NCI-H345 (cell line): ENCODE data around the gene MAP2K2.

ENCODE experiments used
- DNase-seq: peaks from one replicate; lab custom pipeline; 2025; lab: John Stamatoyannopoulos, UW

MAP2K2 gene

DNA sequence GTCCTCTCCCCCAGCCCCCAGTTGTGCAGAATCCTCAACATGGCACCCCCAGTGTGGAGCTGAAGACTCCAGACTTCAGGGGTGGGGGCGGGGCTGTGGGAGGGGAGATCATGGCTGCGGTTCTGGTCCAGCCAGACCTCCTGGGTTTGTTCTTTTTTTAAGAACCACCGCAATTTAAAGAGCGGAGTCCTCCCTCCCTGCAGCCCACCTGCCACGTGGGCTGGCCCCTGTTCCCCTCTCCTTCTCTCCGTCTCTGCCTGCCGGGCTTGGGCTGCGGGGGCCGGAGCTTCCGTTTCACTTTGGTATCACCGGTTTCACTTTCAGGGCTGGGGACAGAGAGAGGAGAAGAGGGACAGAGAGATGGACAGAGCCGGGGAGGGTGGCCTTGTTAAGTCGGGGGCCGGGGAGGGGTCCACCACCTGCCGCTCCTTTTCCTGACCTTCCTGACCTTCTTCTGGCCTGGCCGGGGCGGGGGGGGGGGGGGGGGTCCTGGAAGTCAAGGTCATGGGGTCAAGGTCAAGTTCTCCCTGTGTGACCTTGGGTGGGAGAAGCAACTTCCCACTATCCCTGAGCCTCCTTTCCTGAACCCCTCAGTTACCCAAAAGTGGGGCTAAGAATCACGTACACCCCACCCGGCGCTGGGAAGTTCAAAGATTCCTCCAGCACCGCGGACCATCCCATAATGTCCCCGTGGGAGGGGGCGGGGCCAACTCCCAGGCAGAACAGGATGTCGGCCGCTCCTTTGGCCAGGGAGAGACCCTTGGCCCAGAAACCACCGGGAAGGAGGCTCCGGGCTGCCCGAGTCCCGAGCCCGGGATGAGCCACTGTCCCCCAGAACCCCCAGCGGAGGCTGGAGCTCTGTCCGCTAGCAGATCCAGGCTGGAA, 45.9 kb downstream of the MAP2K2 start:
- no peak for DNase-seq

DNA sequence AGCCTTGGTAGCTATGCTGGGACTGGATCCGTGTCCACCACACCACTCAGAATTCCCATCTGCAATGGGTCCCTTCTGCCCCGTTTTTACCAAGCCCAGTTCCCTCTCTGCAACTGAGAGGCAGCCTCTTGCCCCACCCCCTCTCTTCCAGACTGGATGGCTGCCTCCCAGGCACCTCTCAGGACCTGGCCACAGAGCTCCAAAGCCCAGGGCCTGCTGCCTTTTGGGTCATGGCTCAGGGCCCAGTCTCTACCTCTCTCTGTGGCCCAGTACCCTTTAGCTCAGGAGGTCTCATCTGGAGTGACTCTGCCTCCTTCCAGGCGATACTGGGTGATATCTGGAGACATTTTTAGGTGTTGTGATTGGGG, 46.9 kb downstream of the MAP2K2 start:
- DNase-seq, result no peak

DNA sequence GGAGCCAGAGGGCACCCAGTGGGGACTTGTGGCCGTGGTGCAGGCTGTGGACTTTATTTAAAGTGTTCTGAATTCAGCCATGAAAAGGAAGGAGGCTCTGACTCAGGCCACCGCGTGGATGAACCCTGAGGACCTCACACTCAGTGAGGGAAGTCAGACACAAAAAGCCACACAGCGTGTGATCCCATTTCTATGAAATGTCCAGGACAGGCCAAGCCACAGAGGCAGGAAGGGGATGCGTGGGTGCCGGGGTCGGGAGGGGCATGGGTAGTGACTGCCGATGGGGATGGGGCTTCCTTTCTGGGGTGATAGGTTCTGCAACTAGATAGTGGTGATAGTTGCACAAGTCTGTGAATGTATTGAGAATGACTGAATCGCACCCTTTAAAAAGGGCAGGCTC, 48.5 kb downstream of the MAP2K2 start:
- no peak for DNase-seq

DNA sequence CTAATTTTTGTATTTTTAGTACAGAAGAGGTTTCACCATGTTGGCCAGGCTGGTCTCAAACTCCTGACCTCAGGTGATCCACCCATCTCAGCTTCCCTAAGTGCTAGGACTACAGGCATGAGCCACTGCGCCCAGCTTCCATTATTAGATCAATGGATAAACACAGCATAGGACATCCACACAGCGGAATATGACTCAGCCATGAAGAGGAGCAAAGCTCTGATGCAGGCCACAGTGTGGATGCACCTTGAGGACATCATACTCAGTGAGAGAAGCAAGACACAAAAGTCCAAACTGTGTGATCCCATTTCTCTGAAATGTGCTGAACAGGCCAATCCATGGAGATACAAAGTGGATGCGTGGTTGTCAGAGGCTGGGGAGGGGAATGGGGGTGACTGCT, 52.3 kb downstream of the MAP2K2 start:
- DNase-seq, result no peak

DNA sequence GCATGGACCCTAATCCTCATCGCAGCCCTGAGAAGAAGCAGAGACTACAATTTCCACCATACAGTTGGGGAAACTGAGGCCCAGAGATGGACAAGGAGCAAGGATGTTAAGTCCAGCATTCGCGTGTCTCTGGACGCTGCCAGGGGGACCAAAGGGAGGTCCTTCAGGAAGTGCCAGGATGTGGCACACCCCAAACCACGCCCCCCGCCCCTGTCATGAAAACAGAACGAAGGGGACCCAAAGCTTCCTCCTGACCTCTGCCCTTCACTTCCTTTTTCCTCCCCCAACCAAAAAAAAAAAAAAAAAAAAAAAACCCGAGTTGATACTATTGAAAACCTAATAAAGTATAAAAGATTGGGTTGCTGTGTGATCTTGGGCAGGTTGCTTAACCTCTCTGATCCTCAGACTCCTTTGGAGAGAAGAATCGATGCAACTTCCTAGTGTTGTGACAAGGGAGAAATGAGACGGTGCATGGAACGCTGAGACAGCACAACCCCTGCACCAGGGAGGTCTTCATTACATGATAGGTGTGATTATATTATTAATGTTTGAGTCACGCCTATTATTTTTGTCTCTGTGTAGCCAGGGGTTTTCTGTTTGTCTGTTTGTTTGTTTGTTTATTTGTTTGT, 54.5 kb downstream of the MAP2K2 start:
- DNase-seq, result no peak

DNA sequence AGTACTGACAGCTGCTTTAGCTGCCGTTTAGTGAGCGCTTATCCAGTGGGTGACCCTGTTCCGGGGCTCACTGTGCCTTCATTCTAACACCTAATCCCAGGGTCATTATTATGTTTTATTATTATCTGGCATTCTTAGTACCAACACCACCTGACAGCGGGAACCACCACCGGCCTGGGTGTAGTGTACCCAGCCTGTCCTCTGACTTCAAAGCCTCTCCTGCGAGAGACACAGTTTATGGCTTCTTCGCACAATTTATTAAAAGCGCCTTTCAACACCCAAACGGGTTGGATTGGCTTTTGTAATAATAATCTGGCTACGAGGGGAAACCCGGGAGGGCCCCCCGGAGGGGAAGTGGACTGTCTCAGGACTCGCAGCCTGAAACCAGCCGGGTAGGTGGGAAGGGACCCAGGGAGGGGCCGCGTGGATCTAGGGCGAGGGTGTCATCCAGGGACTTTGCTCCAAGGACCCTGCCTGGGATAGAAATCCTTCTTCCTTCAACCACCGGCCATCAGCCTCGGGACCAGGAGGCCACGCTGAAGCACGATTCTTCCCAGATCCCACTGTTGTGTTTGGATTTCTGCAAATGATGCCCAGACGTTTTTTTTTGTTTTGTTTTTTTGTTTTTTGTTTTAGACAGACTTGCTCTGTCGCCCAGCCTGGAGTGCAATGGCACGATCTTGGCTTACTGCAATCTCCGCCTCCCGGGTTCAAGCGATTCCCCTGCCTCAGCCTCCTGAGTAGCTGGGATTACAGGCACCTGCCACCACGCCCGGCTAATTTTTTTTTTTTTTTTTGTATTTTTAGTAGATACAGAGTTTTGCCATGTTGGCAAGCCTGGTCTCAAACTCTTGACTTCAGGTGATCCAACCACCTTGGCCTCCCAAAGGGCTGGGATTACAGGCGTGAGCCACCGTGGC, 55.6 kb downstream of the MAP2K2 start:
- DNase-seq, result no peak

DNA sequence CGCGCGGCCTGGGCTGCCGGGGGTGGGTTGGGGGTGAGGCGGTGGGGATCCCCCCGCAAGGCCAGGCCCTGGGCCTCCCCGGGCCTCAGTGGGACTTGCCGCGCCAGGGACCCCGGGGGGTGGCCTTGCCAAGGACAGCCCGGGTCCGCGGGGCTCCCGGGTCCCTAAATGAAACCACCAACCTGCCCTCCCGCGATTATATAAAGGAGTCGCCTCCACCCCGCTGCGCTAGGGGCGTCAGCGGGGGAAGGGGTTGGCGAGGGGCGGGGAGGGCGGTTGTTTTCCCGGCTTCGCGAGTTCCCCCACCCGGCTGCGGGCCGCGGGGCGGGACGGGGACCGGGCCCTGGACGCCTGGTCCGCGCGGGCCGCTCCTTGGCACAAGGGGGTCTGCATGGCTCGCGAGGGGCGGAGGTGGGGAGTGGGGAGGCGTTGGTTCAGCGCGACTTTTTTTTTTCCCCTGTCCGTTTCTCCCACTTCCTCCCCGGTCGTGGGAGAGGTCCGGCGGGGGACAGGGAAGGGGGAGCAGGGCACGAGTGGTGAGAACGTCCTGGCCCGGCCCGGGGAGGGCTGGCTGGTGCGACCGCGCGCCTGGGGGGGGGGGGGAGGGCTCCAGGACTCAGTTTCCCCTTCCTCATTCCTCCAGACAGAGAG, 56.4 kb downstream of the MAP2K2 start:
- DNase-seq, result peak; percentile 46

DNA sequence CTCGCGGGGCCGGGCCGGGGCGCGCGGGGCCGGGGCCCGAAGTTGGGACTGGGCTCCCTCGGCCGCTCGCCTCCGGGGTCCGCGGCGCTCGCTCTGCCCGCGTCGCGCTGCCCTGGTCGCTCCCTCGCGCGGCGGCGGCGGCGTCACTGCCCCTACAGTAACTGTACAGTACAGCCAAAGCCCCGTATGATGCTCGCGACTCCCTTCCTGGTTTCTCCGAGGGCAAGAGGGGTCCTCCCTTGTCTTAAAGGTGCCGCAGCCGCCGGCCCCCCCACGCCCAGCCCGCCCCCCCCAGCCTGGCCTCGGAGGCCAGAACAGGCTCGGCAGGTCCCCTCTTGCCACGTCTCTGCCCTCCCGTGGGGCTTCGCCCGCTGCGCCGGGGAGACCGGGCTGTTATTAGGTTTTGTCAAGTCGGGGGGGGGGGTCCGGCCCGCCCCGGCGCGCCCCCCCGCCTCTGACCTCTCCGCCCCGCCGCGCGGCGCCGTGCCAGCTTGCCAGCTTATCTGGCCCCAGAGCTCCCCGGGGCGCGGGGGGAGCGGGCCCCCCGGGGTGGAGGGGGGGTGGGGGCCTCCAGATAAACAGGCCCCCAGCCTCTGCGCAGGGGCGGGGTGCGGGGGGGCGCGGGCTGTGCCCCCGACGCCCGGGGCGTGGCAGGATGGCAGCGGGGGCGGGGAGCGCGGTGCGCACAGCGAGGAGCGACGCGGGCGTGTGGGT, 57.1 kb downstream of the MAP2K2 start, which contains the start of gene ZBTB7A:
TSS of gene ZBTB7A (minus strand) at position 218 of the 714 bp plus-strand sequence. CDS start 11,667 bp downstream, outside the sequence.
- DNase-seq, result peak; percentile 72

DNA sequence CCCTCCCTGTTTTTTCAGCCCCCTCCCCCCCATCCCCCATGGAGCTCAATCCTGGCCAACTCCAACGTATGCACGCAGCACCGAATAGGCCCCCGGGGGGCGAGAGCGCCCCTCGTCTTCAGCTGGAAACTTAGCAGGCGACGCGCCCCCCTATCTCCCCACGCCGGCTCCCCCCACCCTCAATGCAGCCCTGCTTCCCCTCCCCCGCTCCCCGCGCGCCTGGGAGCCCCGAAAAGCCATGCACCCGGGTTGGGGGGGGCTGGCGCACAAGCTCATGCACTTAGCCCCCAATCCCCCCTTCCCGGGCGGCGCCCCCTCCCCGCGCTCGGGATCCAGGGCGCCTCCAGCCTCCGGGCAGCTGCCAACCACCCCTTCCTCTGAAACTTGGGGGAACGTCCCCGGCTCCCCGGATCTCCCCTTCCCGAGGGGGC, 57.7 kb downstream of the MAP2K2 start:
- no peak for DNase-seq

DNA sequence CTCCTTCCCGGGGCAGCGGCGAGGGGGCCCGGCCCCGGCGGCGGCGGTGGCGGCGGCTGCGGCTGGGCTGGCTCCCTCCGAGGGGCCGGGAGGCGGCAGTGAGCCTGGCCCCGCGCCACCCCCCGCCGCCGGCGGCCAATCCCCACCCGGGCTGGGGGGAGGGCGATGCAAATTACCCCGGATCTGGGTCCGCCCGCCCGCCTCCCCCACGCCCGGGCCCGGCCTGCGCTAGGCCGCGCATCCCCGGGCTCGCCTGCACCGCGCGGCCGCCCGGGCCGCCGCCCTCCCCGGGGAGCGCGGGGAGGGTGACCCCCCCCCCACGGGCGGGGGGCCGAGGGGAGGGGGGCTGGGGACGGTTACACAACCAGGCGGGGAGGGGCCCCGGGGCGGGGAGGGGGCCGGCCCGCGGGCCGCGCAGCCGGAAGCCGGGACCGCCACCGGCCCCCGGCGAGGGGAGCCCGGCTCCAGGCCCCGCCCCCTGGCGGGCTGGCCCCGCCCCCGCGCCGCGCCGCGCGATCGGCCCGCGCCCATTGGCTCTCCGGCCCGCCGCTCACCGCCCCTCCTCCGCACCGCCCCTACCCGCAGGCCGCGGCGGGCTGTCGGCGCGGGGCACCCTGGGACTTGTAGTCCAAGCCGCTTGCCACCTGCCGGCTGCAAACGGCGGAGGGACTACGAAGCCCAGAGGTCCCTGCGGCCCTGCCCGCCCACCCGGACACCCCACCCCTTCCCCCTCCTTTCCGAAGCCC, 58.3 kb downstream of the MAP2K2 start:
- DNase-seq, result peak; percentile 97

DNA sequence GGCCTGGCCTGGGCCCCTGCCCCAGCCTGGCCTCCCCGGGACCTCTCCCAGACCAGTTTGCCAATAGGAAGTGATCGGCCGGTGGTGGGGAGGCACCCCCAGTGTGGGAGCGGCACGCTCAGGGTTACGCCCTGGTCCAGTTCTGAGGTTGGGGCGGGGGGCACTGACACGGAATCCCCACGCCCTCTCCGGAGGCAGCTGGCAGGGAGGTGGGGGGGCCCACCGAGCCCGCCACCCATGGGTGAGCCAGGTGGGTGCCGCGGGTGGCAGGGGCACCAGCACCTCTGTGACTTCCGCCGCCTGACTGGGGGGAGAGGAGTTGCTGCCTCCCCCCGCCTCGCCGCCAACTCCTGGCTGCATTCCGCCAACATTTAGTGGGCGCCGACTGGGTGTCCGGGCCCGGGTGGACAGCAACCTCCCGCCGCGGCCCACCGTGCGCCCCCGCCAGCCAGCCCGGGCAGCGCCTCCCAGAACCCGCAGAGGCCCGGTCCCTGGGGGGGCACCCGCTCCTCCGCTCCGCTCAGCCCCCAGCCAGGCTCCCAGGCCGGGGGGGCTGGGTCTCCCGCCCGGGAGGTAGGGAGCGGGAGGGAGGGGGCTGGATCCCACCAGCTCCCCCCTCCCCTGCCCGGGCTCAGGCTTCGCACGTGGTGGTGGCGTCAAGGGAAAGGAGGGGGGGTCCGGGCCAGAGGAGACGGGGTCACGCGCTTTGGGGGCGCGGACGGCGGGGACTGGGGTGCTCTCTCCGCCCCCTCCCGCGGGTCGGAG, 59.2 kb downstream of the MAP2K2 start:
- DNase-seq, result peak; percentile 31

DNA sequence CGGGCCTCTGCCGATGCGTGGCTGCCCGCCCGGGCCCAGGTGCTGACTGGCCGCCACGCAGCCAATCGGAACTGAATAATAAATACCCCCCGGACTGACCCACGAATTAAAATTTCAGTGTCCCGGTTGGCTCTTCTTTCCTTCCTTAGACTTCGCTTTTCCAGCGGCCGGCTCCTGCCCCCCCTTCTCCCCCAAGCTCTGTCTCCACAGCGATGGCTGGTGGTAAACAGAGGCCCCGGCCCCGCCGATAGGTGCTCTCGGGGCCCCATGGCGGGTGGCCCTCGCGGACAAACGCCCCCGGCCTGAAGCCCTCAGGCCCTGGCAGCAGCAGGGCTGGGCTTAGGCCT, 59.8 kb downstream of the MAP2K2 start:
- no peak for DNase-seq

DNA sequence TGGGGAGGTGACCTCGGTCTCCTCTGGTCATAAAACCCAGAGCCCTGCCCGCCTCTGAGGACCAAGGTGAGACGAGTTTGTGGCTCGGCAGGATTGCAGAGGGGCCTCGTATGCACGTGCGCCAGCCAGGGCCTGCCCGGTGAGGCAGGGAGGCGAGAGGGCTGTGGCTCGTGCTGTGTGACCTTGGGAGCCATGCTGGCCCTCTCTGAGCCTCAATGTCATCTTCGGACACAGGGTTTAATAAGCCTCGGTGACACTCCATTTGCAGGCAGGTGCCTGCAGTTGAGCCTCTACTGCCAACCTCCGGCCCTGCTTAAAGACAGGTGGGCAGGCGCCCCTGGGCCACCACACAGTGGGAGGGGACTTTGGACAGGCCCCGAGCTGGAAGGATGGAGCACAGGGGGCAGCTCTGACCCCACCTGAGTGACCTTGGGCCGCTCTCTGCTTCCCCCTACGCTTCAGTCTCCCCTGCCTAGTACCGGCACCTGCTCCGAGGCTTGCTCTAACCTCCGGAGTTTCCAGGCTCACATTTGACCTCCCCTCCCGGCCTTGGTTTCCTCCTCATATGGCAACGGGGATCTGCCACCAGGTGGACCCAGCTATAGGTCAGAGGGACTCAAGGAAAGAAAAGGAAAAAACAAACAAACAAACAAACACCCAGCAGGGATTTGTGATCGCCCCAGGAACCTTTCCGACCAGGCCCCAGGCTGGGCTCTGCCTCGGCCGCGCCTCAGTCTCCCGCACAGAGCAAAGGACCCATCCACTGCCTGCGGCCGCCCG, 60.4 kb downstream of the MAP2K2 start:
- no peak for DNase-seq

DNA sequence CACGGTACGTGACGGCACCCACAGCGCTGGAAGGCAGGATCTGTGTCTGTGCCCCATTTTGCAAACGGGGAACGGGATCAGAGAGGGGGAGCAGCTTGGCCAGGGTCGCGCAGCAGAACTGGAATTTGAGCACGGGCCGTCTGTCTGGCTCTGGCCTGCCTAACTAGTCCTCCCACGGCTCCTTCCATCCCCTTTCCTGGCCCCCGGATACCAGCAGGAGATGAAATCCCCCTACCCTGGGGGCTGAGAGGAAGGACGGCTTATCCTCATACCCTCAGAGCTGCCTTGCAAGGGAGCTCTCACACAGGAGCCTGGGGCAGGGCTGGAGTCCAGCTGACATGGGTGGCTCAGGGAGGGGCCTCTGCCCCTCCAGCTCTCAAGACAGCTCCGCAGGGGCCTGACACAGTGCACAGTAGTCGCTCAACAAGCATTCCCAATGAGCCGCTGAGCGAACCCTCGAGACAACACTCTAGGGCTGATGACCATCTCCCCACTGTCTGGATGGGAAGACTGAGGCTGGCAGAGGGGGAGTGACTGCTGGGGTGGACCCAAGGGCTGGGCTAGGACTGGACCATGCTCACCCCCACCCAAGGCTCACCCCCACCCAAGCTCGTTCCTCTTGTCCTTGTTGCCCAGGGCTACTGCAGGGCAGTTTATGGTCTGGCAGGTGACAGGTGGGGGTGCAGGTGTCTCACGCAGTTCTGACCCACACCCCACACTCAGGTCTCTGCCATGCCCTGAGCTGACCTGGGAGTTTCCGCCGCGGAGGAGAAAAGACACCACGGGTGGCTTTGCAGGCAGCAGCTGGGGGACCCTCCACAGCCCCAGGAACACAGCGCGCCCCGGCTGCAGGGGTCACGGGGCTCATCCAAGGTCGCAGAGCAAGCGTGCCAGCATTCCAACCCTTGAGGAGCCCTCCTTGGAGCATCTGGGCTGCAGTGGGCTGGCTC, 61.2 kb downstream of the MAP2K2 start:
- DNase-seq, result no peak

DNA sequence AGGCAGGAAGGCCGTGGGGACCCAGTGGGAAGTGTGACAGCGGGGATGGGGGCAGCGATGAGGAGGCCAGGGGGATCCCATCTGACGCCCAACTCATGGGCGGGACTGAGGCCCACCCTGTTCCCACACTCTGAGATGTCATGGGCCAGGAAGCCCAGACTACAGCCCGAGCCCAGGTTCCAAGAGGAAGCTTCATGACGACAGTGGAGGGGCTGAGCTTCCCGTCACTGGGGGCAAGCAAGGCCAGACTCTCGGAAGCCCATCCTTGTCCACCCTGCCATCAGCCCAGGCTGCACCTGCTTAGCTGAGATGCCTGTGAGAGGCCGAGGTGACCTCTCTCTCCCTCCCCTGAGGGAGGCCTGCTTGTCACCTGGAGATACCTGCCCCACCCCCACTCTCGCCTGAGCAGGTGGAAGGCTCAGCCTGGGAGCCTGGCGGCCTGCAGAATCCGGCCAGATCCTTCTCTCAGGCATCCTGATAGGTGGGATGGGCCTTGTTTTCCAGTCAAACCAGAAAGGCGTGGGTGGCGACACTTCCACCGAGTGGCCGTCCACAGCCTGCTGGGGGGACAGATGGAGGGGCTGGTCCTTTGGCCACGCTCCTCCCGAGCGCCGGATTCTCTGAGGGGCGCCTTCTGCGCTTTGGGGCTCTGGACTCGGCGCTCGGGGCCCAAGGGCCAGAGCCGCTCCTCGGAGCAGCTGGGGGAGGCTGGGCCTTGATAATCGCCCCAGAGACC, 62.1 kb downstream of the MAP2K2 start:
- no peak for DNase-seq

DNA sequence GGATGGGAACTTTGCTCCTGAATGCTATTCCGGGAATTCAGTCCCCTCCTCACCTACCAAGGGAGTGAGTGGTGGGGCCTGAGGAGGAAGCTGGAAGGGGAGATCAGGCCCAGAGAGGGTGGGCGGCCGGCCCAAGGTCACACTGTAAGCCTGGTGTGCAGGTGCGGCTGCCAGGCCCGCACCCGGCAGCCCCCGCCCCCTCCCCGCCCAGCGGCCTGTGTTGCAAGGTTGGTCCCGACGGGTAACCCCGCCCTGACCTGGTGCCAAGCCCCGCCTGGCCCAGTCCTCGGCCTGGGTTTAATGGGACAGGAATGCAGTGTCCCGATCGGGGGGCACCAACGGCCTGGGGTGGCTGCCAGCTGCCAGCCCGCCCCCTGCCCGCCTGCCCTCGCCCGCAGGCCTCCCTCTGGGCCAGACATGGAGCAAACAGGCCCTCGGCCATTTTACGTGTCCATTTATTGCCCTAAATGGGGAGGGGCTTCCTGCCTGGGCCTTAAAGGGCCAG, 62.7 kb downstream of the MAP2K2 start:
- no peak for DNase-seq

DNA sequence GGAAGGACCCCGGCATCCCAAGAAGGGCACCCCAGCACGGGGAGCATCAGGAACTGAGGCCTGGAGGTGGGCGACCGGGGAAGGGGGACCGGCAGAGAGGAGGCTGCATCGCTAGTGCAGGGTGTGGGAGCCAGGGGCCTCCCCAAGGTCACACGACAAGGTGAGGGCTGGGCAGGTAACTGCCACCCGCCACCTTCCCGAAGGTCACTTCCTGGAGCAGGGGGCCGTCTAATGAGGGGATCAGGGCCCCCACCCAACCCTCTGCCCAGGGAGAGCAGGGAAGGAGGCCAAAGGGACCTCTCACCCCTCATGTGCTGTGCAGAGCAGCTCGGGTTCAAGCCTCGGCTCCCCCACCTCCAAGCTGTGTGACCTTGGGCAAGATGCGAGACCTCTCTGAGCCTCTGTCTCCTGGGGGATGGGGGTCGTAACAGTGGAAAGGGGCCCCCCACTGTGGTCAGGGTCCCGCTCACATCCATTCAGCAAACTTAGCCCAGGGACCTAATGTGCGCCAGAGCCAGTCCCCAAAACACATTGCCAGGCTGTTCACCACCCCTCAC, 63.2 kb downstream of the MAP2K2 start:
- DNase-seq, result no peak
